IPS DF 6.9 (cell line): ENCODE data around the gene TCF25.
"Not testable (repeated sequence)": the region's sequence is repeated elsewhere in the genome, so short reads cannot be mapped to it uniquely, and the experiment has no call there.

ENCODE experiments used
- DNase-seq: peaks from one replicate; pipeline ENCODE4 v3.0.0-alpha.2; 2013; ENCODE audit warnings: low read depth, low spot score
- H3K27ac ChIP-seq: one replicate; pipeline ENCODE4 v1.5.1; 2013; ENCODE audit warnings: low read length, control low read depth
- H3K27me3 ChIP-seq: 2 replicates; pipeline ENCODE4 v1.6.1; 2013; ENCODE audit warnings: mild to moderate bottlenecking, low read length; ENCODE audit not compliant: control insufficient read depth, insufficient read depth
- H3K36me3 ChIP-seq: 2 replicates; pipeline ENCODE4 v1.6.1; 2013; ENCODE audit warnings: low read length; ENCODE audit not compliant: control insufficient read depth, insufficient read depth
- H3K4me1 ChIP-seq: 2 replicates; pipeline ENCODE4 v1.6.1; 2013; ENCODE audit warnings: low read length; ENCODE audit not compliant: control insufficient read depth, insufficient read depth
- H3K4me3 ChIP-seq: 2 replicates; pipeline ENCODE4 v1.5.1; 2013; ENCODE audit warnings: mild to moderate bottlenecking, low read length
- H3K9me3 ChIP-seq: 2 replicates; pipeline ENCODE4 v1.6.1; 2013; ENCODE audit warnings: low read length, inconsistent platforms; ENCODE audit not compliant: control insufficient read depth, insufficient read depth
- WGBS: extraction: QIAGEN DNeasy Blood & Tissue Kit; methylation state at CpG from one replicate; pipeline ENCODE4 v1.1.7; 2013; ENCODE audit warnings: mixed read lengths, missing lambda C conversion rate; ENCODE audit not compliant: insufficient read length, insufficient coverage; 5-methylcytosine and 5-hydroxymethylcytosine counted together

Gene TCF25

DNA sequence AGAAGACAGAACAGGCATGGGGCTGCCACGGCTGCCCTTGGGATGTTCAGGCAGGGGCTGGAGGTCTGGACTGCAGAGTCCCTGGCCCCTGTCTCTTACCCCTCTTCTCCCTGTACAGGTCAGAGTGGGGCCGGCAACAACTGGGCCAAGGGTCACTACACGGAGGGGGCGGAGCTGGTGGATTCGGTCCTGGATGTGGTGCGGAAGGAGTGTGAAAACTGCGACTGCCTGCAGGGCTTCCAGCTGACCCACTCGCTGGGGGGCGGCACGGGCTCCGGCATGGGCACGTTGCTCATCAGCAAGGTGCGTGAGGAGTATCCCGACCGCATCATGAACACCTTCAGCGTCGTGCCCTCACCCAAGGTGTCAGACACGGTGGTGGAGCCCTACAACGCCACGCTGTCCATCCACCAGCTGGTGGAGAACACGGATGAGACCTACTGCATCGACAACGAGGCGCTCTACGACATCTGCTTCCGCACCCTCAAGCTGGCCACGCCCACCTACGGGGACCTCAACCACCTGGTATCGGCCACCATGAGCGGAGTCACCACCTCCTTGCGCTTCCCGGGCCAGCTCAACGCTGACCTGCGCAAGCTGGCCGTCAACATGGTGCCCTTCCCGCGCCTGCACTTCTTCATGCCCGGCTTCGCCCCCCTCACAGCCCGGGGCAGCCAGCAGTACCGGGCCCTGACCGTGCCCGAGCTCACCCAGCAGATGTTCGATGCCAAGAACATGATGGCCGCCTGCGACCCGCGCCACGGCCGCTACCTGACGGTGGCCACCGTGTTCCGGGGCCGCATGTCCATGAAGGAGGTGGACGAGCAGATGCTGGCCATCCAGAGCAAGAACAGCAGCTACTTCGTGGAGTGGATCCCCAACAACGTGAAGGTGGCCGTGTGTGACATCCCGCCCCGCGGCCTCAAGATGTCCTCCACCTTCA is 61.5 kb downstream of the TCF25 start:
- Histone ChIP-seq H3K9me3 (no peaks in the 10 kb centered on the region), H3K27ac (no peak overlapping the region), H3K36me3 (peaks cover 39% of the 10 kb centered on the region), H3K4me1 (no peaks in the 10 kb centered on the region), H3K4me3 (no peak overlapping the region), H3K27me3 (no peaks in the 10 kb centered on the region)
- DNase-seq = no peak
- no CpG with 5 or more reads among the region's 61 CpGs for WGBS

GRCh38 chr16:89935620-89936019 is 62.2 kb downstream of the TCF25 start:
- not testable (repeated sequence) for H3K9me3 ChIP-seq, DNase-seq, H3K4me1 ChIP-seq, H3K4me3 ChIP-seq, H3K27me3 ChIP-seq, H3K27ac ChIP-seq
- no CpG with 5 or more reads among the region's 27 CpGs for WGBS
- H3K36me3 ChIP-seq = peaks cover 39% of the 10 kb centered on the region

- WGBS = no CpG with 5 or more reads among the region's 13 CpGs
- no peak for DNase-seq
- no peaks in the 10 kb centered on the region for H3K4me1 ChIP-seq
- H3K9me3 ChIP-seq = no peaks in the 10 kb centered on the region
- H3K27me3 ChIP-seq = no peaks in the 10 kb centered on the region
- no peak overlapping the region for H3K4me3 ChIP-seq
- no peak overlapping the region for H3K27ac ChIP-seq
- H3K36me3 ChIP-seq = peaks cover 39% of the 10 kb centered on the region
These were observed 62.6 kb downstream of the TCF25 start for GRCh38 chr16:89936034-89936433.

- no CpG with 5 or more reads among the region's 14 CpGs for WGBS
- H3K9me3 ChIP-seq = no peaks in the 10 kb centered on the region
- no peak overlapping the region for H3K4me3 ChIP-seq
- peaks cover 35% of the 10 kb centered on the region for H3K36me3 ChIP-seq
- DNase-seq = no peak
- H3K4me1 ChIP-seq = no peaks in the 10 kb centered on the region
- H3K27ac ChIP-seq = no peak overlapping the region
- H3K27me3 ChIP-seq = no peaks in the 10 kb centered on the region
These were observed 63.1 kb downstream of the TCF25 start for GRCh38 chr16:89936508-89936907.

GRCh38 chr16:89936981-89937380 is 63.6 kb downstream of the TCF25 start:
- Histone ChIP-seq H3K27me3 (no peaks in the 10 kb centered on the region), H3K4me3 (no peak overlapping the region), H3K9me3 (no peaks in the 10 kb centered on the region), H3K4me1 (no peaks in the 10 kb centered on the region), H3K36me3 (peaks cover 32% of the 10 kb centered on the region), H3K27ac (no peak overlapping the region)
- no peak for DNase-seq
- no CpG with 5 or more reads among the region's 20 CpGs for WGBS

GRCh38 chr16:89938175-89938885 is 64.9 kb downstream of the TCF25 start:
- H3K9me3 ChIP-seq = no peaks in the 10 kb centered on the region
- H3K27ac ChIP-seq = no peak overlapping the region
- H3K4me3 ChIP-seq = no peak overlapping the region
- H3K4me1 ChIP-seq = no peaks in the 10 kb centered on the region
- no CpG with 5 or more reads among the region's 21 CpGs for WGBS
- peaks cover 22% of the 10 kb centered on the region for H3K36me3 ChIP-seq
- no peak for DNase-seq
- no peaks in the 10 kb centered on the region for H3K27me3 ChIP-seq

DNA sequence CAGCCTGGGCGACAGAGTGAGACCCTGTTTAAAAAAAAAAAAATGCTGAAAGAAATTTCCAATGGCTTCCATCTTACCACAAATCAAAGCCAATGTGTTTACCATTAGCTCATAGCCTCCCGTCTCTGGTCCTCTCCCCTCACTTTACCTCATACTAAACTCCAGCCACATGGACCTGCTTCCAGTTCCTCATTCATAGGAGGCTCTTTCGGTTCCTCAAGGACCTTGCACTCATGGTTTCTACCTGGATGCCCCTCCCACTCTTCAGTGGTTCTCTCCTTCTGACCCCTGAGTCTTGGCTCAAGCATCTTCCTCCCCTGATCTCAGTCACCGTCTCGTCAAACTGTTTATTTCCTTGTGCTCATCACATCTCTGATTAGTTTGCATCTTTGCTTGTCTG is 71.4 kb downstream of the TCF25 start:
- Histone ChIP-seq H3K9me3 (no peaks in the 10 kb centered on the region), H3K27ac (no peak overlapping the region), H3K27me3 (peaks cover 3% of the 10 kb centered on the region; the same call in 1 of the 2 replicates), H3K36me3 (no peaks in the 10 kb centered on the region; the same call in 1 of the 2 replicates), H3K4me3 (no peak overlapping the region), H3K4me1 (peaks cover 2% of the 10 kb centered on the region; the same call in 1 of the 2 replicates)
- WGBS = no CpG with 5 or more reads among the region's 5 CpGs
- DNase-seq = no peak

- H3K4me1 ChIP-seq = peaks cover 2% of the 10 kb centered on the region; the same call in 1 of the 2 replicates
- no peak overlapping the region for H3K4me3 ChIP-seq
- H3K36me3 ChIP-seq = no peaks in the 10 kb centered on the region; the same call in 1 of the 2 replicates
- peaks cover 3% of the 10 kb centered on the region; the same call in 1 of the 2 replicates for H3K27me3 ChIP-seq
- no peaks in the 10 kb centered on the region for H3K9me3 ChIP-seq
- no CpG with 5 or more reads among the region's 7 CpGs for WGBS
- DNase-seq = no peak
- no peak overlapping the region for H3K27ac ChIP-seq
These were observed 72.3 kb downstream of the TCF25 start for GRCh38 chr16:89945654-89946053.

DNA sequence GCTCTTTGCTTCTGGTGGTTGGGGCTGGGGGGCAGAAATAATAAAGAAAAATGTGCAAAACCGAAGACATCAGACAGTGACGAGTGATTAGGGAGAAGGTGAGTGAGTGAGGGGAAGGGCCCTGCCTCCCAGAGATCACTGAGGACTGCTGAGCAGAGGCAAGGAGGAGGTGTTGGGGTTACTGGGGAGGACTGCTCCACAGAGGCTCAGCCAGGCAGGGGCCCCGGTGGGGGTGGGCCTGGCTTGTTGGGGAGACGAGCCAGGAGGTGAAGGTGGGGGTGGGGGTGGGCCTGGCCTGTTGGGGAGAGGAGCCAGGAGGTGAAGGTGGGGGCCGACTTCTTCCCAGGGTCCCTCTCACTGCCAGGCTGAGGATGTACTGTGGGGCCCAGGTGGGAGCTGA is 73.1 kb downstream of the TCF25 start:
- H3K27me3 ChIP-seq = peaks cover 3% of the 10 kb centered on the region; the same call in 1 of the 2 replicates
- H3K27ac ChIP-seq = no peak overlapping the region
- no peak overlapping the region for H3K4me3 ChIP-seq
- WGBS = no CpG with 5 or more reads among the region's 5 CpGs
- no peak for DNase-seq
- H3K9me3 ChIP-seq = no peaks in the 10 kb centered on the region
- H3K4me1 ChIP-seq = peaks cover 2% of the 10 kb centered on the region; the same call in 1 of the 2 replicates
- H3K36me3 ChIP-seq = no peaks in the 10 kb centered on the region; the same call in 1 of the 2 replicates

- no peak for DNase-seq
These were observed 75.8 kb downstream of the TCF25 start for GRCh38 chr16:89949121-89949742.

More at GRCh38 chr16:89949121-89949742, 75.8 kb downstream of the TCF25 start:
- no peaks in the 10 kb centered on the region for H3K9me3 ChIP-seq
- peaks cover 3% of the 10 kb centered on the region; the same call in 1 of the 2 replicates for H3K27me3 ChIP-seq
- no peak overlapping the region for H3K27ac ChIP-seq
- H3K4me3 ChIP-seq = peak overlapping the region; percentile 53; the same call in 1 of the 2 replicates
- WGBS = no CpG with 5 or more reads among the region's 55 CpGs
- H3K36me3 ChIP-seq = no peaks in the 10 kb centered on the region; the same call in 1 of the 2 replicates
- H3K4me1 ChIP-seq = peaks cover 2% of the 10 kb centered on the region; the same call in 1 of the 2 replicates
